ENCODE data around the gene CHRNB4.

- TF ChIP-seq CTCF (conservative IDR thresholded peaks at IDR 0.05) (no peak), EZH2 (IDR thresholded peaks at IDR 0.05; ENCODE audit: low read depth) (no peak)
Observed at GRCh38 chr15:78685159-78685921, 44.3 kb upstream of the CHRNB4 start.
